Ovary (tissue), 9 donors: ENCODE measurements around the gene PLAAT3. TPM values are rescaled to one million over a fixed set of nuclear protein-coding genes. Genes with fewer than 3 reads are reported as not detected.

Experiments
- DNase-seq, 5 donors: peaks; one replicate each; pipeline ENCODE4 v3.0.0-alpha.2; 2019 to 2020
- H3K27ac ChIP-seq, 2 donors: fragments of 200-600 bp; one replicate each; pipeline versions ENCODE4 v1.5.1 to v1.8.0; 2019 to 2022
- H3K27me3 ChIP-seq: fragments of 200-600 bp; one replicate; pipeline ENCODE4 v1.8.0; 2022
- H3K36me3 ChIP-seq: fragments of 200-600 bp; sonication (generic); one replicate; pipeline ENCODE4 v1.5.1; 2019
- H3K4me1 ChIP-seq: one replicate; pipeline ENCODE4 v1.8.1; 2013; ENCODE audit warnings: mild to moderate bottlenecking, moderate library complexity; ENCODE audit not compliant: insufficient read depth
- H3K4me3 ChIP-seq: fragments of 200-600 bp; sonication (generic); one replicate; pipeline ENCODE4 v1.5.1; 2017
- H3K9me3 ChIP-seq, 2 donors: fragments of 200-600 bp in 1 of 2; sonication (generic) in 1 of 2; one replicate each; pipeline versions ENCODE4 v1.5.1 to v1.8.1; 2013 to 2019; ENCODE audit warnings: mild to moderate bottlenecking in 1 of 2, moderate library complexity in 1 of 2
- CTCF ChIP-seq, 3 donors: fragments of 450-650 bp in 2 of 3; fragments of 200-600 bp in 1 of 3; IDR thresholded peaks; one replicate each; pipeline versions ENCODE4 v1.5.1 to v1.8.0; 2016 to 2022; ENCODE audit warnings: antibody characterized with exemption in 3 of 3, mild to moderate bottlenecking in 1 of 3
- EP300 ChIP-seq: sonication (generic); formaldehyde crosslinking; IDR thresholded peaks from one replicate; pipeline ENCODE4 v1.6.1; 2017; ENCODE audit warnings: antibody characterized with exemption
- POLR2A ChIP-seq: fragments of 450-650 bp; IDR thresholded peaks from one replicate; pipeline ENCODE4 v1.6.1; 2017; ENCODE audit warnings: antibody characterized with exemption, mild to moderate bottlenecking, moderate library complexity
- WGBS, 3 donors: extraction: QIAGEN DNeasy Blood & Tissue Kit in 1 of 3; methylation state at CpG; one replicate each; pipeline versions ENCODE4 v1.1.5 to v1.1.7; 2013 to 2017; 5-methylcytosine and 5-hydroxymethylcytosine counted together
- intact Hi-C, 4 donors: fragments of 100-400 bp; cut with DNase I; formaldehyde crosslinking; loops; one replicate each; pipeline versions ENCODE4 v1.11.0 to v1.15.1; 2022 to 2023
- polyA plus RNA-seq, 2 donors: library from polyadenylated mRNA; stranded (reverse); fragments of 200-250 nt in 1 of 2; fragments of 350-450 nt in 1 of 2; fragmentation: Illumina TruSeq in 1 of 2; extraction: RNeasy Lipid Tissue Mini Kit (QIAGEN cat#74804) in 1 of 2; gene quantifications; one replicate each; pipeline ENCODE4 v1.2.3, GENCODE V29; 2013 to 2014
- total RNA-seq, 7 donors: library from RNA; depleted of rRNA in 2 of 7; stranded (reverse); fragments of >200 nt in 2 of 7; fragmentation: NEBNext Ultra II Directional in 3 of 7; extraction: Animal tissue kit (Norgen Biotek cat#: 25700) in 3 of 7; gene quantifications; one replicate each; pipeline versions ENCODE4 v1.1.0 to v1.2.4, GENCODE V29; 2016 to 2023
- donor health status: DM: no; HTN: no; CAD: no; lungs with moderate emphysema.
- donor health status: DM: no; HTN: no; CAD: no.
- donor health status: Bipolar disorder and iron deficiency.
- donor health status: DM: yes; HTN: yes; CAD: no.
- donor health status: DM: no; HTN: no; CAD: no.
- donor health status: DM: yes; HTN: yes; CAD: no.

Gene PLAAT3
- total and polyA plus RNA-seq, 9 donors: 41.1 to 147 (median 110) TPM

GRCh38 chr11:63573881-63574855, 40.1 kb downstream of the PLAAT3 start:
- TF ChIP-seq POLR2A: no peak
- no peak for TF ChIP-seq CTCF (IDR thresholded peaks at IDR 0.05)
- TF ChIP-seq EP300: no peak
- peaks cover 15% of the 10 kb centered on the region for H3K4me1 ChIP-seq
- peak overlapping the region; percentile 26 for H3K4me3 ChIP-seq
- 23 to 30% (median 25%) methylated on average over 15 of the region's 15 CpGs for WGBS, 3 donors
- H3K9me3 ChIP-seq: no peaks in the 10 kb centered on the region
- H3K27me3 ChIP-seq: no peaks in the 10 kb centered on the region
- peak; percentile 43 to 67 (median 59) for DNase-seq
- intact Hi-C loops: loop anchor here in 1 of 4 donors (5.0 kb wide), 1 partner anchor 767 kb away; the partner anchor contains the start of gene NXF1
- peak overlapping the region; percentile 48 to 63 for H3K27ac ChIP-seq
- no peaks in the 10 kb centered on the region for H3K36me3 ChIP-seq

GRCh38 chr11:63572026-63572688, 42.1 kb downstream of the PLAAT3 start:
- H3K27me3 ChIP-seq: no peaks in the 10 kb centered on the region
- no peaks in the 10 kb centered on the region for H3K36me3 ChIP-seq
- H3K4me1 ChIP-seq: peaks cover 18% of the 10 kb centered on the region
- 56 to 68% (median 59%) methylated on average over 3 of the region's 3 CpGs for WGBS, 3 donors
- no peaks in the 10 kb centered on the region for H3K9me3 ChIP-seq
- H3K4me3 ChIP-seq: no peak overlapping the region
- TF ChIP-seq POLR2A (no peak), CTCF (IDR thresholded peaks at IDR 0.05) (no peak), EP300 (no peak)
- intact Hi-C loops: loop anchor here in 1 of 4 donors (5.0 kb wide), 1 partner anchor 765 kb away; the partner anchor contains the start of gene NXF1
- no peak for DNase-seq
- H3K27ac ChIP-seq: no peak overlapping the region

- WGBS, 3 donors: 88 to 90% (median 89%) methylated on average over 3 of the region's 3 CpGs
- no peaks in the 10 kb centered on the region for H3K9me3 ChIP-seq
- H3K27ac ChIP-seq: no peak overlapping the region
- no peak for DNase-seq
- H3K36me3 ChIP-seq: no peaks in the 10 kb centered on the region
- intact Hi-C loops: no loop called here
- no peaks in the 10 kb centered on the region for H3K27me3 ChIP-seq
- H3K4me1 ChIP-seq: peaks cover 15% of the 10 kb centered on the region
- H3K4me3 ChIP-seq: no peak overlapping the region
- TF ChIP-seq CTCF (IDR thresholded peaks at IDR 0.05): no peak
- no peak for TF ChIP-seq POLR2A
- no peak for TF ChIP-seq EP300
Measured at GRCh38 chr11:63569570-63569969, 44.7 kb downstream of the PLAAT3 start.

GRCh38 chr11:63567044-63567840, 47.0 kb downstream of the PLAAT3 start:
- H3K36me3 ChIP-seq: no peaks in the 10 kb centered on the region
- no peak overlapping the region for H3K27ac ChIP-seq
- DNase-seq: peak in 2 of 5 donors; percentile 28 to 37
- H3K4me1 ChIP-seq: peaks cover 6% of the 10 kb centered on the region
- 43 to 47% (median 46%) methylated on average over 5 of the region's 5 CpGs for WGBS, 3 donors
- TF ChIP-seq CTCF (IDR thresholded peaks at IDR 0.05): no peak
- no peak for TF ChIP-seq POLR2A
- TF ChIP-seq EP300: no peak
- H3K27me3 ChIP-seq: no peaks in the 10 kb centered on the region
- H3K4me3 ChIP-seq: no peak overlapping the region
- no peaks in the 10 kb centered on the region for H3K9me3 ChIP-seq
- intact Hi-C loops: no loop called here
